ENCODE results near the gene GNAL. TPM values are rescaled to one million over a fixed set of nuclear protein-coding genes. Genes with fewer than 3 reads are reported as not detected.

The GNAL gene
- total and polyA plus RNA-seq, 8 donors = under 0.01 to 6.7 (median 1.8) TPM

DNA sequence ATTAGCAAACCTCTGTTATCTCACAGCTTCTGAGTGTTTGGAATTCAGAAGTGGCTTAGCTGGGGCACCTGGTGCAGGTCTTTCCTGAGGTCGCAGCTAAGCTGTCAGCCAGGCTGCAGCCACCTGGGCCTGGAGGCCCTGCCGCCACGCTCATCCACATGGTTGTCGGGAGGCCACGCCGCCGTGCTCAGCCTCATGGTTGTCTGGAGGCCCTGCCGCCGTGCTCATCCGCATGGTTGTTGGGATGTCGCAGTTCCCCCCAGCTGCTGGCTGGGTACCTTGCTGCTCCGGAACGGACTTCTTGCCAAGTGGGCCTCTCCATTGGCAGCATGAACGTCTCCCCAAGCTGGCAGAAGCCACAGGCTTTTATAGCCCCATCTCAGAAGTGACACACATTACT, 243.3 kb downstream of the GNAL start:
- 88 to 94% (median 91%) methylated on average over 10 to 14 of the region's 14 CpGs for WGBS, 5 donors
- no peaks in the 10 kb centered on the region for H3K36me3 ChIP-seq
- intact Hi-C loops (cut with DNase I; ENCODE audit: low total_unique reads) = loop anchor here (10.0 kb wide), 1 partner anchor 102 kb away; no protein-coding TSS in a partner anchor
- no peaks in the 10 kb centered on the region for H3K4me1 ChIP-seq
- H3K27ac ChIP-seq = no peak overlapping the region
- no peak overlapping the region for H3K4me3 ChIP-seq
- TF ChIP-seq EP300 (IDR thresholded peaks at IDR 0.05) = no peak
- no peak for TF ChIP-seq POLR2A (IDR thresholded peaks at IDR 0.05)
- TF ChIP-seq POLR2AphosphoS5 (IDR thresholded peaks at IDR 0.05) = no peak
- TF ChIP-seq, protein P1, sequence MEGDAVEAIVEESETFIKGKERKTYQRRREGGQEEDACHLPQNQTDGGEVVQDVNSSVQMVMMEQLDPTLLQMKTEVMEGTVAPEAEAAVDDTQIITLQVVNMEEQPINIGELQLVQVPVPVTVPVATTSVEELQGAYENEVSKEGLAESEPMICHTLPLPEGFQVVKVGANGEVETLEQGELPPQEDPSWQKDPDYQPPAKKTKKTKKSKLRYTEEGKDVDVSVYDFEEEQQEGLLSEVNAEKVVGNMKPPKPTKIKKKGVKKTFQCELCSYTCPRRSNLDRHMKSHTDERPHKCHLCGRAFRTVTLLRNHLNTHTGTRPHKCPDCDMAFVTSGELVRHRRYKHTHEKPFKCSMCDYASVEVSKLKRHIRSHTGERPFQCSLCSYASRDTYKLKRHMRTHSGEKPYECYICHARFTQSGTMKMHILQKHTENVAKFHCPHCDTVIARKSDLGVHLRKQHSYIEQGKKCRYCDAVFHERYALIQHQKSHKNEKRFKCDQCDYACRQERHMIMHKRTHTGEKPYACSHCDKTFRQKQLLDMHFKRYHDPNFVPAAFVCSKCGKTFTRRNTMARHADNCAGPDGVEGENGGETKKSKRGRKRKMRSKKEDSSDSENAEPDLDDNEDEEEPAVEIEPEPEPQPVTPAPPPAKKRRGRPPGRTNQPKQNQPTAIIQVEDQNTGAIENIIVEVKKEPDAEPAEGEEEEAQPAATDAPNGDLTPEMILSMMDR (IDR thresholded peaks at IDR 0.05) = no peak
- no peak for DNase-seq
- H3K9me3 ChIP-seq = no peaks in the 10 kb centered on the region
- H3K27me3 ChIP-seq = no peaks in the 10 kb centered on the region

Other genes starting within 250 kb of the GNAL start
- not detected for gene SLC35G4, start 79.7 kb upstream of the GNAL start, total RNA-seq
- gene SLC35G4, start 79.7 kb upstream of the GNAL start, polyA plus RNA-seq = not detected
- 10 to 100 TPM; 17.9 to 96.0 (median 34.2) TPM for gene CHMP1B, start 162.1 kb downstream of the GNAL start, total RNA-seq
- 10 to 100 TPM; 37.0 to 45.8 (median 42.0) TPM for gene CHMP1B, start 162.1 kb downstream of the GNAL start, polyA plus RNA-seq
- 10 to 100 TPM; 15.2 to 82.0 (median 53.8) TPM for gene MPPE1, start 219.1 kb downstream of the GNAL start, total RNA-seq
- gene MPPE1, start 219.1 kb downstream of the GNAL start, polyA plus RNA-seq = 10 to 100 TPM; 17.3 to 20.6 (median 19.6) TPM